NCI-H446 (cell line): ENCODE measurements around the gene CBFA2T2.

ENCODE experiments used
- DNase-seq, 2 experiments: peaks; one replicate each; lab custom pipeline; 2025; lab: John Stamatoyannopoulos, UW

Gene CBFA2T2

DNA sequence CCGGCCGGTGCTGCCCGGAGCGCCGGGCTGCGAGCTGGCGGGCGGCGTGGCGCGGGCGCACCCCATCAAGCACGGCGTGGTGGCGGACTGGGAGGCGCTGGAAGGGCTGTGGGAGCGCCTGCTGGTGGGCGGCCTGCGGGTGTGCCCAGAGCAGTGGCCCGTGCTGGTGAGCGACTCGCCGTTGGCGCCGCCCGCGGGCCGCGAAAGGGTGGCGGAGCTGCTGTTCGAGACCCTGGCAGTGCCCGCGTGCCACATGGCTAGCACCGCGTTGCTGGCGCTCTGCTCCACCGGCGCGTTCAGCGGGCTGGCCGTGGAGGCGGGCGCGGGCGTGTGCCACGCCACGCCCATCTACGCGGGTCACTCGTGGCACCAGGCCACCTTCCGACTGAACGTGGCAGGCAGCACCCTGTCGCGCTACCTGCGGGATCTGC is 177.4 kb downstream of the CBFA2T2 start:
- no peak for DNase-seq

DNA sequence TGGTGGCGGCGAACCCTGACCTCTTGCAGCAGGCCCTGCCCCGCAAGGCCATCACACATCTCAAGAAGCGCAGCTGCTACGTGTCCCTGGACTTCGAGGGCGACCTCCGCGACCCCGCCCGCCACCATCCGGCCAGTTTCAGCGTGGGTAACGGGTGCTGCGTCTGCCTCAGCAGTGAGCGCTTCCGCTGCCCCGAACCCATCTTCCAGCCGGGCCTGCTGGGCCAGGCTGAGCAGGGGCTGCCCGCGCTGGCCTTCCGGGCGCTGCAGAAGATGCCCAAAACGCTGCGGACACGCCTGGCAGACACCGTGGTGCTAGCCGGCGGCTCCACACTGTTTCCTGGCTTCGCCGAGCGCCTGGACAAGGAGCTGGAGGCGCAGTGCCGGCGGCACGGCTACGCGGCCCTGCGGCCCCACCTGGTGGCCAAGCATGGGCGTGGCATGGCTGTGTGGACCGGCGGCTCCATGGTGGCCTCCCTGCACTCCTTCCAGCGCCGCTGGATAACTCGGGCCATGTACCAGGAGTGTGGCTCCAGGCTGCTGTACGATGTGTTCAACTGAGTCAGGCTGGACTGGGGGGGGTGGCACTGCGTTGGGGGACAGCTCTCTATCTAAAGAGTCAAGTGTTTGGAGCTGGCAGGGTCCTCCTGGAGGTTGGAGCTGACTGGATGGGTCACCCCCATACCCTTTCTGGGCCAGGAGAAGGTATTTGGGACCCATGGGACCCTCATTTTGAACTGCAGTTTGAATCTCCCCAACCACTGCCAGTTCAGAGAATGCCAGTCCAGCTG is 178.0 kb downstream of the CBFA2T2 start:
- no peak for DNase-seq

DNA sequence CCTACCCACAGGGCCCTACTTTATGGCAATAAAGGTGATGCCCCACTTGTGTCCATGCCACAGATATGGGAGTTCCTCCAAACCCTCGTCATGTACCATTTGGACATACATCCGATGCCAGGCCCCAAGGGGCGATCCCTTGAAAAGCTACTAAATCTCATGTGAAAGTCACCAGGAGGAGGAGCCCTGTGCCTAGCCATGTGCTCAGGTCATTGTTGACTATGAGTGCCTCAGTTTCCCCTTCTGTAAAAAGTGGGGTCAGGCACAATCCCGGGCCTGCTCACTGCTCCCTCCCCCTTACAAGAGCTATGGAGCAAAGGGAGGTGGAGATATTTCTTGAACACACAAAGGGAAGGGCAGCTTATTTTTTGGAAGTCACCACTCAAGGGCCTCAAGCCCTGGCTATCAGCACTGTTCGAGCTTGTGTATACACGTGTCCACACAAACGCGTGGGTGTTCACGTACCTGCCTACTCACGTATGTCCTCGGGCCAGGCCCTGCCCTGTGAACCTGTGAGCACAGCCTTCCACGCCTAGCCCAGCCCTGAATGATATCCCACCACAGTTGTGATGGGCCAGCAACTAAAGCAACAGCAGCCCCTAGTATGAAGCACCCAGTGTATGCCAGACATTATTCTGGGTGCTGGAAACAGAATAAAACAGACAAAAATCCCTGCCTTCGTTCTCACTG is 178.7 kb downstream of the CBFA2T2 start:
- DNase-seq: no peak

DNA sequence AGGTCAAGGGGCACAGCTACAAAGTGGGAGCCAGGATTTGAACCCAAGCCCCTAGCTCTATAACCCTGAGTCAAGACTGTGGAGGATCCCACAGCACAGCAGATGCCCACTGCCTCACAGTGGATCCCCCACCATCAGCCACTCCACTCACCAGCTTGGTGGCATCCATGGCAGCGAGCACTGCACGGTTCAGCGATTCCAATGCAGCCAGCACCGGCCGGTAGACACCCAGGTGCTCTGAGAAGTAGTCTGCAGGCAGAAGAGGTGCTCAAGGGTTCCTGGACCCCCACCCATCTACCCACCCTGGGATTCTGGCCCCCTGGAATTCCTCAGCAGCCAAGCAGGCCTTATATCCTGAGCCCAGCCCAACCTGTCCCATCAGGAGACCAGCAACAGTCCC is 179.3 kb downstream of the CBFA2T2 start:
- no peak for DNase-seq

DNA sequence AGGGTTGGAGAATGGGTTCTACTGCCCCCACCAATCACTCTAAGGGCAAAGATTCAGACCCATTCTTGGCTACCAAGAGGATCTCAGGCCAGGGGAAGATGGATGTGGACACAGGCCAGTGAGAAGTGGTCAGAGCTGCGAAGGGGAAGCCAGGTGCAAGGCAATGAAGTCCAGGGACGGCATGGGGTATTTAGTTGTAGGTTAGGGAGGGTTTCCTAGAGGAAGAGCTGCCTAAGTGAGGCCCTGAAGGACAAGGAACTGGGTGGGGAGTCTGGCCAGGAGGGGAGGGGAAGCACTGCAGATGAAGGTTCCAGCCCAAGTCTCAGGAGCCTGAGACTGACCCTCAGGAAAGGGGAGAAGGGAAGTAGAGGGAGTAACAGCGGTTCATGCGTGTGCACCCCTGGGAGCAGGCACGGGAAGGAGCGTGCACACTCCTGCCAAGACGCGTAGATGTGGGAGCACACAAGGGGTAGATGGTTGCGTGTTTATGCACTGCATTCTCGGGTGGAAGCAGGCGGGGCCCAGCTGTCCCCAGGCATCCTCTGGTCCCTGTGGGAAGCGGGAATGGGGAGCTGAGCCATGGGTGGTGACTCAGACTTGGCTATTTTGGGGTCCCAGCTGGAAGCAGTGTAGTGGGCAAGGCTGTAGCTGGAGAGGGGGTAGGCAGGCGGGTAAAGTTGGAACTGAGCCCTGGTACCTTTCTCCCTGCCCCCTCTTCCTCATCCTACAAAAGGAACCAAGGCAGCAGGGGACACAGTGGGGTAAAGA is 180.2 kb downstream of the CBFA2T2 start:
- no peak for DNase-seq

DNA sequence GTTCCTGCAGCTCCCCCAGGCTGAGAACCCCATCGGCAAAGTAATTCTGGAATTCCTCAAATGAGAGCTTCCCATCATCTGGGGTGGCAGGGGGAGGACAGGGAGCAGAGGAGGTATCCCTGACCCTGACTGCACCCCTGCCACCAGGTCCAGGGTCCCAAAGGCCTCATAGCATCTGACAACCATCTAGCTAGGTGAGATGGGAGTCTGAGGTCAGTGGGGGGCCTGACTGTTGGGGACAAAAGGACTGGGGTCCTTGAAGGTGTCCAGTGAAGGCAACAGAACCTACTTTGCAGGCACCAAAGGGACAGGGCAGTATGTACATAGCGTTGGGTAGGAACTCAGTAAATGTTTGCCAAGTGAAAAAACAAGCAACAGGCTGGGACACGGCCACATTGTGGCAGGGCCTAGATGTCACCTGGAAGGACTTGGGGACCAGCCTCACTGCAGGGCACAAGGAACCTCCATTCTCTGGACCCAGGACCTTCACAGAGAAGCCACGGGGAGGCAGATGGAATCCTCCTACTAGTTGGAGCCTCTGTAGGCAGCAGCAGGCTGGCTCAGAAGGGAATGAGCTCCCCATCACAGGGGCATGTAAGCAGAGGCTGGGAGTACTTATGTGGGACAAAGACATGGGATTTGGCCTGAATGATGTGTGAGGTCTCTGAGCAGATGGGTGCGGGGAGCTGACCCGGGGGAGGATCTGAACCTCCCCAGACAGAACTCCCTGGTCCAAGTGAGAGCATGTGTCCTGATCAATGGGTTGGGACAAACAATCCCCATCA is 181.0 kb downstream of the CBFA2T2 start:
- no peak for DNase-seq

DNA sequence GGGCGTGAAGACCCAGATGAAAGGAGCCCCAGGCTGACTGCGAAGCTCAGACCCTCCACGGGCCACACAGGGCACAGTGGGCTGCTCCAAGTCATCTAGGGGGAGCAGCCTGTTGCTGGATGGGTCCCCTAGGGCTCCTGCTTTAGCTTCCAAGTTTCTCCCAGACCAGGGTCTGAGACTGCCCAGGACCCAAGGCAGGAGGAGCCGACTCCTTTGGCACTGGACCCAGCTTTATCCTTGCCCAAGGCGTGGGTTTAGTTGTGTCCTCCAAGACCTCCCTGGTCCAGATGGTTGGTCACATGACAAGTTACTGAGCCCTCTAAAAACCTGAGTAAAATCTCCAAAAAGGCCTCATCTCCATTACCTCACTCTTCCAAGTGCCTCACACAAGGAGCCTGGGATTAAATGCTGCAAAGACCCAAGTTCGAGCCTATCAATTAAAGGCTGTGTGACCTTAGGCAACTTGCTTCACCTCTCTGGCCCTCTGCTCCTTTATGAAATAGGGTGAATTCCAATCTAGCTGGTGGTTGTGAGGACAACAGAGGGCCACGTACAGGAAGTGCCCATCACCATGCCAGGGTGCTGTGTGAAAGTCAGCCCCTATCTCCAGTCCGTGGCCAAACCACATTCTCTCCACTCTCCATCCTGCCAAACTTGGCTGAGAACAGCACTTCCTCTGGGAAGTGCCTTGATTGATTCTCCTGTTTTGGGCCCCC is 181.8 kb downstream of the CBFA2T2 start:
- DNase-seq: peak in 1 of 2 experiments; percentile 27

DNA sequence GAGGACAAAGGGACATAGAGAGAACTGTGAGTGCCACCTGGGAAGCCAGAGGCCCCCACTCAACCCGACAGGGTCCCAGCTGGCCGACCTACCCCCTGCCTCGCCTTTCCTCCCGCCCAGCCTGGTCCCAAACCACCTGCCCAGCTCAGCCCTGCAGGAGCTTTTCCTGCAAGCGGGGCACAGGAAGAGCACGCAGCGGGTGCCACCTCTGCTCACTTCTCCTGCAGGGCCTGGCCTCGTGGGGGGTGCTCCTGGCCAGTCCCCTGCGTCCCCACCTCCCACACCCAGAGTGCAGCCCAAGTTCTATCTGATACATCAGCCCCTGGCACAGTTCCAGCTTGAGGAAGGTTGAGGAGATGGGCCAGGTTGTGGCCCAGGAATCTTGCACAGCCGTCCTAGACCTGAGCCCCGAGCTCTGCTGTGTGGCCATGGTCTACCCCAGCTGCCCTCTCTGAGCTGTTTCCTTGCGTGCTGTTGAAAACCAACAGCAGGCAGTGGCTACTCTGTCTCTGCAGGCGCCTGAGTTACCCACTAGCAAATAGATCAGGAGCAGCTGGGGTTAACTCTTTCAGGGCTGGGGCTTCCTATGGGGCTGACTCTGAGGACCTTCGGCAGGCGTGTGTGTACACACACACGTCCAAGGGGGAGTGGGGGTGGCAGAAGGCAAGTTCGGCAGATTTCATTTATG is 182.7 kb downstream of the CBFA2T2 start:
- DNase-seq: peak in 1 of 2 experiments; percentile 61

DNA sequence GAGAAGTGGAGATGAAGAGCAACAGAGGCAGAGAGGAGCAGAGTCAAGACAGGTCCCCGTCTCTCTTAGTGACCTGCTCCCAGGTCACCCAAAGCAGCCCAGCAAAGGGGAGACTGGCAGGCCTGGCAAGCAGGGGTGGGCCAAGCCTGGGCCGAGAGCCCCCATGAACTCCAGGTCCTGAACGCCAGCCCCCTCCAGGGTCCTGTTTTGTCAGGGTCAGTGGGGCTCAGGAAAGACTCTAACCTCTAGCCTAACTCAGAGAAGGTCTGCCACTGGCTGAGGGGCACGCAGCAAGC is 183.2 kb downstream of the CBFA2T2 start:
- no peak for DNase-seq

DNA sequence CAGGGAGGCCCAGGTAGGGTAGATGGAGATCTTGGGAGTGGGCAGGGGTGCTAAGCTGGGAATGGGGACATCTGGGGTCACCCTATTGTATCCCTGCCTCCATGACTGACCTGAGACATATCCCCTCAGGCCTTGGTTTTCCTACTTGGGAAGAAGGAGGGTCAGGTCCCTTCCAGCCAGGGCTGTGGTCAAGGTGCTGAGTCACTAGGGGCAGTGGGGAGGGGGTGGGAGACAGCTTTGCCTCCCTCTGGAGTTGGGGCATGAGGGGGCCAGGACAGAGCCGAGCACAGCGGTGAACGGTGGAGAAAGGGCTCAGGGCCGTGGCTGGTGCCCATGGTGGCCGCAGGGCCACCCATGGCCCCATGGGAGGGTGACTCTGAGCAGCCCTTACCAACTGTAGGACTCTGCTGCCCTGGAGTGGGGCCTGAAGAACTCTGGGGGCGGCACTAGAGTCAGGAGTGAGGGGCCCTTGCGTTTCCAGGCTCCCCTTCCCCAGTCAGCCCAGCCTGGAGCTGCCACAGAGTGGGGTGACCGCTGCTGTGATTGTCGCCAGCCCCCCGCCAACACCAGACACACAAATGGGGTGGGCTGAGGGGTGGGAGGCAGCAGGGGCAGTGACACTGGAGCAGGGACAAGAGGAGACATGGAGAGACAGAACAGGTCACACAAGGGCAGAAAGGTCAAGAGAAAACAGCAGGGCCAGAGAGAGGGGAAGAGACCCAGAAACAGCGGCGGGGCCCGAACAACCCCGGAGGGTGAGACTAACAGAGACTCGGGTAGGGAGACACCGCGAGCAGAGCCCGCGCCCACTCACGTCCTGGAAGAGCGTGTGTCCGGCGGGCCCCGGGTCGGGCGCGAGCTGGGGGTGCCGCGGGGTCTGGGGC is 183.8 kb downstream of the CBFA2T2 start:
- no peak for DNase-seq

DNA sequence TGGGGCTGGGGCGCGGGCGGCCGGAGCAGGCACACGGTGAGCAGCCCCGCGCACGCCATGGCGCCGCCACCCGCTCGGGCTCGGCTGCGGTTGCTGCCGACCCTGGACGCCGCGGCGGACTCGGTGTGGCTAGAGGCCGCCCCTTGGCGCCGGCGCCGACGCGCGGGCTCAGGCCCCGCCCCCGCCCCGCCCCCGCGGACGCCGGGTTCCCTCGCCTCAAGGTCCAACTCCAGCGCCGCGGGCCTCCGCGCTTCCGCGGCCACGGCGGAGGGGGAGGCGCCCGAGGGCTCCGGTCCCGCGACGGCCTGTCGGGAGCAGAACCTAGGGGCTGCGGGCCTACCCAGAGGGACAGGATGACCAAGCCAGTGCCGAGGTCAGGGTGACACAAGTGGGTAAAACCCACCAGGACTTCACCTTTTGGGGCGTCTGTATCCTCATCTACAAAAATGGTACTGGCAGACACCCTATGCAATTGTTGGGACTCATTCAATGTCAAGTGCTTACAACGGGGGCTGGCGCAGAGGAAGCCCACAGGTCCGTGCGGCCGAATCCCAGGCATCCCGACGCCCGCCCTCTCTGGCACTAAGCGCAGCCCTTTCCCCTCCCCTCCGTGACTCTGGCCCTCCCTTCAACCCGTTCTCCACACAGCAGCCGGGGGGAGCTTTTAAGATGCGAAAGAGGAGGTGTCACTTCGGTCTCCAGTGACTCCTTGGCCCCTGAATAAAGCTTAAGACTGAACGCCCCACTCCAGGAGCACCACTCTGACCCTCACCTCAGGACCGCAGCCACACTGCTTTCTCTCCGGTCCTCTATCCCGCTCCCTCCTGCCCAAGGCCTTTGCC is 184.6 kb downstream of the CBFA2T2 start, which contains the start of gene NECAB3:
Gene NECAB3, minus strand, starts transcription at position 135 of the 842 bp plus-strand sequence. Its CDS starts 76 bp downstream, at position 59.
- DNase-seq: peak; percentile 43 to 82

DNA sequence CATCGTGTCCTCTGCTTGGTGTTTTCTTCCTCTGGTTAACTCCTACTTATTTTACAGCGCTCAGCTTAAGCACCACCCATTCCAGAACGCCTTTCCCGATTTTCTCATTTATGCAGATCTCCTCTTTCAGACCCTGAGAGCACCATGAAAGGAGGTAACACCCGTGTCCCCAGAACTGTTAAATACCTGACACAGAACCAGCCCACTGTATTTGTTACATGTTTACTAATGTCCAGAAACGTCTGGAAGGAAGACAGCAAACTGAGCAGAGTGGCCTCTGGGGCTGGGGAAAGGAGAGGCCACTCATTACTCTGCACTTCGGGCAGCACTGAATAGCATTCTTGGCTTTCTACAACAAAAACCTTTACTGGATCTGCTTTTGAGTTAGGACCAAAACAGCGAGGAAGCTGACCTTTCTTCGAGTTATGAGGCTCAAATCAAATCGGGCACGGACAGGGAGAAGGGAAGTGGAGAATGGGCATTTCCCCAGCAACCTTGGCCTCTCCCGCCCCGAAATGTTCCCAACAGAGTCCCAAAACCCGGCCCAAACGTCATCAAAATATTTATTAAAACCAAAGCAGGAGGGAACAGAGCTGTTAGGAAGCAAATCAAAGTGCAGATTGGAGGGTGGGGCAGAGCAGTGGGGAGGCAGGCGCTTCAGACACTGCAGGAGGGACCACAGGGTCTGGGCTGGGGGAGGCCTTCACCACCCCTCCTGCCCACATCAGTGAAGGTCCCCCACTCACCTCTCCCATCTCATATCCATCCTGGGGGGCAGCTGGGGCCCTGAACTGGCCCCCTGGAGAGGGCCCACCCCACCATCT is 185.5 kb downstream of the CBFA2T2 start:
- DNase-seq: no peak

DNA sequence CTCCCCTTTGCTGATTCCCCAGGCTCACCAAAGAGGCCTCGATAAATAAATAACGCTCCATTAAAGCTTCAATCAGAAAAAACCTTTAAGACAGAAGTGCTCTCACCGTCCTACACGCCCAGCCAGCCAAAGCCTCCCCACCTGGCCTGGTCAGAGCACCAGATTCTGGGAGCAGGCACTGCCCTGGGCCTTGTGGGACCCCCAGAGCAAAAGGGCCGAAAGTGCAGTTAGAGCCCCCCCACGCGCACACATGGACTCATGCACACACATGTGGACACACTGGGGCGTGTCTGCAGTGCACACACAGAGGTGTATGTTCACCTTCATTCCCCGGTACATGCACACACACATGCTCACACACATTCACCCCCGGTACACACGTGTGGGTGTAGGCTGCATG is 186.2 kb downstream of the CBFA2T2 start:
- no peak for DNase-seq

DNA sequence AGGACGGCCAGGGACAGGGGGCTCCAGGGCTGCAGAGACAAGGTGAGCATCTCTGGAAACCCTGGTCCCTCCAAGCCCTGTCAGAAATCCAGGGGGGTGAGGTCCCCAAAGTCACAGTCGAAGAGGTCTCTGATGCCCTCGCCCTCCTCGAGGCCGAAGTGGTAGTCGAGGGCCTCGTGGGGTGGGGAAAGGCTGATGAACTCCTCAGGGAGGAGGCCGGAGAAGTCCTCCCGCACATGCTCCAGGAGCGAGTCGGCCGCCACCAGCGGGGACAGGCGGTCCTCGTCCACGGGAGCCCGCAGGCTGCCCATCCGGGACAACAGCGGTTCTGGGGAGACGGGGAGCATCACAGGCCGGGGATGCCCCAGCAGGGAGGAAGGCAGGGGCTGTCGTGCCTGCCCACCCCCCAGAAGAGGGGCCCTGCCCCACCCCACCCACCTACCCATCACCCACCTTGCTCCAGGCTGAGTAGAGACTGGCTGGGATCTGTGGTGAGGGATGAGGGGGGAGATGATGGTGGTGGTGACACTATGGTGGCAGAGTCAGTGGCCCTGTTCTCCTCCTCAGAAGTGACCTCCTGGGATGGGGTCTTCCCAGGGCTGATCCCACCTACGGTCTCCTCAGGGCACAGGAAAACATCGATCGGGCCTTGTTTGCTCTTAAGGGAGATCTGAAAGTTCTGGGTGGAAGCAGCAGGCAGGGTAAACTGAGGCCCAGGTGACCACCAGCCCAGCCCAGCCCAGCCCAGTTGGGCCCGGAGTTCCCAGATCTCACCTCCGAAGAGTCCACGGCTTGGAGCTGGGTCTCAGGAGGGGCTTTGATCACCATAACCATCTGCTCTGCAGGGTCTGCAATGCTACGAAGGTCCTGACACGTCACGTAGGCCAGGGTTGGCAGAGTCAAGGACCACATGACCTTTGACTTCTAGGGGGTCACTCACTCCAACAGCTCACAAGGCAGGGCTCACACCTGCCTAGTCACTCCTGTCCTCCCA is 187.1 kb downstream of the CBFA2T2 start:
- no peak for DNase-seq

DNA sequence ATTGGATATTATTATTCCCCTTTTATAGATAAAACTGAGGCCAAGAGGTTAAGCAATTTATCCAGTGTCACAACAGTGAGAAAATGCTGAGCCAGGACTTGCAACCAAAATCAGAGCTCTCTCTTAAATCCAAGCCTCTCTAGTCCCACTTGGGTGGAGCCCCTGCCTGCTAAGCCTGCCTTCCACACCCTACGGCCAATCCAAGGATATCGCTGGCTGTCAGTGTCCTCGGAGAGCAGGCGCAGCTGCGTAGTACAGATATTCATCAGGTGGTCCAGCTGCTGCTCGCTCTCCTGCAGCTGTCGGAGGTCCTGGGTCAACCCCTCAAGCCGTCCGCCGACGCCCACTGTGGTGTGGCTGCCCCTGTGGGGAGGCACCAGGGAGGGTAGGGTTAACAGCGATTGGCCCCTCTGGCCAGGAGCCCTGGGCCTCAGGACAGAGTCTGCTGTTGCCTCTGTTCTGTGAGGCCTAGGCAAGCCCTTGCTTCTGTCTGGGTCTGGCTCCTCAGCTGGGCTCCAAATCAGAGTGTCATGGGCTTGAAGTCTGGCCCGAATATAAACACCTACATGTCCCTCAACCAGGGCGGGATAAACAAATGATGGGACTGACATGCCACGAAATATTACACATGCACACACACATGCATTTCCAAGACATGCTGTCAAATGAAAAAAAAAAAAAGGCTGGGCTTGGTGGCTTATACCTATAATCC is 188.3 kb downstream of the CBFA2T2 start:
- no peak for DNase-seq
